Activated CD8-positive, alpha-beta memory T cell treated with anti-CD3 and anti-CD28 coated beads, Interleukin-2, amount 10 ng/mL, durations not matched to agents 7 days and 5 days (primary cell): Measurements from ENCODE around the gene USH2A. TPM values are rescaled to one million over a fixed set of nuclear protein-coding genes. Genes with fewer than 3 reads are reported as not detected.

Experiments
- ATAC-seq: fragments of 150-1000 bp; cut with Tn5 transposase; one replicate; pipeline ENCODE4 v1.10.0; 2021; ENCODE audit warnings: moderate library complexity
- CTCF ChIA-PET: fragments of 350-600 bp; sonication (Branson Sonifier 250); formaldehyde crosslinking; loops from one replicate; lab custom pipeline; 2021; ENCODE audit warnings: antibody characterized with exemption; lab: Charles Lee
- DNase-seq: peaks from one replicate; pipeline ENCODE4 v3.0.0-alpha.2; 2020
- H3K27ac Mint-ChIP-seq: one replicate; pipeline ENCODE4 v1.8.0; 2021; ENCODE audit warnings: mild to moderate bottlenecking, mixed read lengths
- H3K27me3 Mint-ChIP-seq: one replicate; pipeline ENCODE4 v1.8.0; 2021; ENCODE audit warnings: mixed read lengths
- H3K36me3 Mint-ChIP-seq: one replicate; pipeline ENCODE4 v1.8.0; 2021; ENCODE audit warnings: mild to moderate bottlenecking, mixed read lengths
- H3K4me1 Mint-ChIP-seq: one replicate; pipeline ENCODE4 v1.8.0; 2021; ENCODE audit warnings: mixed read lengths
- H3K4me3 Mint-ChIP-seq: one replicate; pipeline ENCODE4 v1.8.0; 2021; ENCODE audit warnings: mild to moderate bottlenecking, moderate library complexity, mixed read lengths
- H3K9me3 Mint-ChIP-seq: one replicate; pipeline ENCODE4 v1.8.0; 2022; ENCODE audit warnings: low read depth, mixed read lengths
- total RNA-seq, 2 experiments: library from RNA; stranded (reverse); gene quantifications; one replicate each; pipeline ENCODE4 v1.2.3, GENCODE V29; 2021

The USH2A gene
- total RNA-seq, 2 experiments from 2014 or later = not detected

GRCh38 chr1:216293683-216294082 lies 129.6 kb downstream of the USH2A start:
- H3K36me3 Mint-ChIP-seq = no peaks in the 10 kb centered on the region
- H3K27me3 Mint-ChIP-seq = no peaks in the 10 kb centered on the region
- DNase-seq (no peak), ATAC-seq (no peak)
- H3K9me3 Mint-ChIP-seq = peaks cover 4% of the 10 kb centered on the region
- no peak overlapping the region for H3K4me3 Mint-ChIP-seq
- H3K4me1 Mint-ChIP-seq = no peaks in the 10 kb centered on the region
- CTCF ChIA-PET = no interaction called here
- H3K27ac Mint-ChIP-seq = no peak overlapping the region

DNA sequence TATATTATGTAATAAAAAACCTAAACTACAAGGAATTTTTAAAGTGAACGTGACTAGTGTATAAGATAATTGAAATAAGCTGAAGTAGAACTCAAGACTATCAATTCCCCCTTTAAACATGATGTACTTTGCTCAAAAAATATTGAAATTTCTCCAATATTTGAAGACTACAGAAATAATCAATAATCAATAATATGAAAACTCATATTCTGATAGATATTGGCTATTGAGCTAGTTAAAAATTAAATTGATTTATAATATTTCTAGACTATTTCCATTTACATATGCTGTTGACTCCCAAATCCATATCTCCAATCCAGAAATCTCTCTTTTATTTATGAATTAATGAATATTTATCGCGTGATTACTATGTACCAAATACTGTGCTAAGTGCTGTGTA lies 133.2 kb downstream of the USH2A start:
- no peaks in the 10 kb centered on the region for H3K36me3 Mint-ChIP-seq
- H3K27me3 Mint-ChIP-seq = no peaks in the 10 kb centered on the region
- H3K27ac Mint-ChIP-seq = no peak overlapping the region
- peaks cover 10% of the 10 kb centered on the region for H3K9me3 Mint-ChIP-seq
- CTCF ChIA-PET = no interaction called here
- no peaks in the 10 kb centered on the region for H3K4me1 Mint-ChIP-seq
- no peak overlapping the region for H3K4me3 Mint-ChIP-seq
- DNase-seq (no peak), ATAC-seq (no peak)

DNA sequence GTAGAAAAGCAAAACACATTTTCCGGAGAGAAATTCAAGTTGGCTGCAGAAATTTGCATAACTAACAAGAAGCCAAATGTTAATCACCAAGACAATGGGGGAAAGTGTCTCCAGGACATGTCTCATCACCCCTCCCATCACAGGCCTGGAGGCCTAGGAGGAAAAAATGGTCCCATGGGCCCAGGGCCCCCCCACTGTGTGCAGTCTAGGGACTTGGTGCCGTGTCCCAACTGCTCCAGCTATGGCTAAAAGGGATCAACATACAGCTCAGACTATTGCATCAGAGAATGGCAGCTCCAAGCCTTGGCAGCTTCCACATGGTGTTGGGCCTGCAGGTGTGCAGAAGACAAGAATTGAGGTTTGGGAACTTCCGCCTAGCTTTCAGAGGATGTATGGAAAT lies 138.2 kb downstream of the USH2A start:
- no peak overlapping the region for H3K27ac Mint-ChIP-seq
- no peak overlapping the region for H3K4me3 Mint-ChIP-seq
- DNase-seq (no peak), ATAC-seq (no peak)
- H3K36me3 Mint-ChIP-seq = peaks cover 1% of the 10 kb centered on the region
- no peaks in the 10 kb centered on the region for H3K27me3 Mint-ChIP-seq
- peaks cover 20% of the 10 kb centered on the region for H3K9me3 Mint-ChIP-seq
- H3K4me1 Mint-ChIP-seq = no peaks in the 10 kb centered on the region
- CTCF ChIA-PET = no interaction called here

- Mint-ChIP-seq H3K9me3 (peaks cover 22% of the 10 kb centered on the region), H3K4me3 (no peak overlapping the region), H3K4me1 (no peaks in the 10 kb centered on the region), H3K27ac (no peak overlapping the region), H3K36me3 (peaks cover 1% of the 10 kb centered on the region), H3K27me3 (no peaks in the 10 kb centered on the region)
- ATAC-seq = no peak
- no peak for DNase-seq
- CTCF ChIA-PET = no interaction called here
Observed at GRCh38 chr1:216281757-216282156, 141.5 kb downstream of the USH2A start.

- ATAC-seq (no peak), DNase-seq (no peak)
- CTCF ChIA-PET = no interaction called here
- H3K27ac Mint-ChIP-seq = no peak overlapping the region
- no peak overlapping the region for H3K4me3 Mint-ChIP-seq
- no peaks in the 10 kb centered on the region for H3K27me3 Mint-ChIP-seq
- peaks cover 11% of the 10 kb centered on the region for H3K9me3 Mint-ChIP-seq
- H3K4me1 Mint-ChIP-seq = no peaks in the 10 kb centered on the region
- H3K36me3 Mint-ChIP-seq = no peaks in the 10 kb centered on the region
Observed at GRCh38 chr1:216270086-216270773, 153.0 kb downstream of the USH2A start.

DNA sequence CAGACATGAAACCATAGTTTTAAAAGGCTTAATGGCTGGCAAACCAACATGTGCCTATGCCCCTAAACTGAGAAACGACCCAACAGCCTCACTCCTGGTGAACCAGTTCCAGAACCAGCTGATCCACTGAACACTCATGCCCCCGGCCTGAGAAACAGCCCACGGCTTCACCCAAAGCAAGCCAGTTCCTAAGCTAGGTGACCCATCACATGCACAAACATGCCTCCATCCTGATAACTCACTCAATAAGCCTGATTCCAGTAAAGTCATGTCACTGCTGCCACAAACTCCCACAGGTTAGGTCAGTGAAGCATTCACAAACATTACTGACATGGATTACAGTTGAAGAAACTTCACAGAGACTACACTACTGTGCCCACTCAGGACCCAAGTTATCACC lies 161.6 kb downstream of the USH2A start:
- no peak for ATAC-seq
- Mint-ChIP-seq H3K27me3 (no peaks in the 10 kb centered on the region), H3K27ac (no peak overlapping the region)

DNA sequence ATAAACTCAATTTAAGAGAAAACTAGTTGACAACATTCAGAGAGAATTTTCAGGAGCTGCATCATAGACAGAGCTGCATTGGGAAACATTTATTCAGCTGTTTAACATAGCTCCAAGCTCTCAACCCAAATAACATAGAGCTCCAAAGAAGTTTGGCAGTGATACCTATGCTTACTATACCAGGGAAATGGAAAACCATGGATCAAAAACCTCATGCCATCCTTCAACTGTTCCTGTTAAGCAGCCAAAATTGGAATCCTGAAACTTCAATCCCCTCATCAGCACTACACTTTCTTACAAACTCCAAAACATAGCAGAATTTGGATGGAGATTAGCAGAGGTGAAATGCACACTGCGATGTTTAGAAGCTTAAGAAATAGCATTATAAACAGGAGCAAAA lies 164.4 kb downstream of the USH2A start:
- CTCF ChIA-PET = no interaction called here
- Mint-ChIP-seq H3K27ac (no peak overlapping the region), H3K36me3 (no peaks in the 10 kb centered on the region), H3K27me3 (no peaks in the 10 kb centered on the region), H3K9me3 (peaks cover 11% of the 10 kb centered on the region), H3K4me3 (no peak overlapping the region), H3K4me1 (no peaks in the 10 kb centered on the region)
- DNase-seq = no peak
- ATAC-seq = no peak

More for the DNA sequence above, 161.6 kb downstream of the USH2A start:
- CTCF ChIA-PET = no interaction called here
- H3K36me3 Mint-ChIP-seq = no peaks in the 10 kb centered on the region
- no peaks in the 10 kb centered on the region for H3K4me1 Mint-ChIP-seq
- no peak for DNase-seq
- peaks cover 13% of the 10 kb centered on the region for H3K9me3 Mint-ChIP-seq
- H3K4me3 Mint-ChIP-seq = no peak overlapping the region

GRCh38 chr1:216258386-216258785 lies 164.9 kb downstream of the USH2A start:
- H3K4me3 Mint-ChIP-seq = no peak overlapping the region
- no peaks in the 10 kb centered on the region for H3K4me1 Mint-ChIP-seq
- peaks cover 13% of the 10 kb centered on the region for H3K9me3 Mint-ChIP-seq
- no peak for ATAC-seq
- no peak for DNase-seq
- CTCF ChIA-PET = no interaction called here
- no peaks in the 10 kb centered on the region for H3K36me3 Mint-ChIP-seq
- H3K27ac Mint-ChIP-seq = no peak overlapping the region
- H3K27me3 Mint-ChIP-seq = no peaks in the 10 kb centered on the region

- H3K27me3 Mint-ChIP-seq = no peaks in the 10 kb centered on the region
- no peak overlapping the region for H3K4me3 Mint-ChIP-seq
- no peak overlapping the region for H3K27ac Mint-ChIP-seq
- DNase-seq (no peak), ATAC-seq (no peak)
- CTCF ChIA-PET = no interaction called here
- H3K36me3 Mint-ChIP-seq = no peaks in the 10 kb centered on the region
- peaks cover 9% of the 10 kb centered on the region for H3K9me3 Mint-ChIP-seq
- no peaks in the 10 kb centered on the region for H3K4me1 Mint-ChIP-seq
Observed at GRCh38 chr1:216250861-216251260, 172.4 kb downstream of the USH2A start.

- ATAC-seq = no peak
- CTCF ChIA-PET = no interaction called here
- Mint-ChIP-seq H3K9me3 (peaks cover 7% of the 10 kb centered on the region), H3K27me3 (no peaks in the 10 kb centered on the region), H3K27ac (no peak overlapping the region), H3K36me3 (no peaks in the 10 kb centered on the region), H3K4me1 (no peaks in the 10 kb centered on the region), H3K4me3 (no peak overlapping the region)
- DNase-seq = no peak
Observed at GRCh38 chr1:216248628-216249027, 174.6 kb downstream of the USH2A start.

GRCh38 chr1:216247937-216248336 lies 175.3 kb downstream of the USH2A start:
- DNase-seq = no peak
- CTCF ChIA-PET = no interaction called here
- H3K27ac Mint-ChIP-seq = no peak overlapping the region
- no peak for ATAC-seq
- no peaks in the 10 kb centered on the region for H3K27me3 Mint-ChIP-seq
- no peaks in the 10 kb centered on the region for H3K36me3 Mint-ChIP-seq
- H3K9me3 Mint-ChIP-seq = peaks cover 7% of the 10 kb centered on the region
- H3K4me3 Mint-ChIP-seq = no peak overlapping the region
- no peaks in the 10 kb centered on the region for H3K4me1 Mint-ChIP-seq

DNA sequence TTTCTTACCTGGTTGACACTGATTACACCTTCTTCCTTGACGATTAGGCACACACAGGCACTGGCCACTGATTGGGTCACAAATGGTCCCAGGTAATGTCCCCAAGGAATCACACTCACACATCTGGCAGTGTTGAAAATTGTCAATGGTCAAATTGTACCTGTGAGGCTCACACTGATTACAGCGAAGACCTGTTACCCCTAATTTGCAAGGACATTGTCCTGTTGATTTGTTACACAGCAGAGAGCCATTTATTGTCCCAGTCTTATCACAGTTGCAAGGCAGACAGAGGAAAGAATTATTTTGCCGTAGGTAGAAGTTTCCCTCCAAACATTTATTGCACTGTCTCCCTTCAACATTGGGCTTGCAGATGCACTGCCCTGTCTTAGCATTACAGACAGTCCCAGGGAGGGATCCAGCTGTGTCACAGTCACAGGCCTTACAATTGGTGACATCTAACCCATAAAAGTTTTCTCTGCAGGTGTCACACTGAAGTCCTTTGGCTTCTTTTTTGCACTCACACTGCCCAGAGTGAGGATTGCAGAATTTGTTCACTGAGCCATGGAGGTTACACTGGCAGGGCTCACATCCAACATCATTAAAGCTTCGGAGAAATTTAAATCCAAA lies 176.6 kb downstream of the USH2A start:
- no peaks in the 10 kb centered on the region for H3K4me1 Mint-ChIP-seq
- H3K27ac Mint-ChIP-seq = no peak overlapping the region
- no peak for ATAC-seq
- H3K36me3 Mint-ChIP-seq = no peaks in the 10 kb centered on the region
- peaks cover 9% of the 10 kb centered on the region for H3K9me3 Mint-ChIP-seq
- no peaks in the 10 kb centered on the region for H3K27me3 Mint-ChIP-seq
- no peak overlapping the region for H3K4me3 Mint-ChIP-seq
- no peak for DNase-seq
- CTCF ChIA-PET = no interaction called here

DNA sequence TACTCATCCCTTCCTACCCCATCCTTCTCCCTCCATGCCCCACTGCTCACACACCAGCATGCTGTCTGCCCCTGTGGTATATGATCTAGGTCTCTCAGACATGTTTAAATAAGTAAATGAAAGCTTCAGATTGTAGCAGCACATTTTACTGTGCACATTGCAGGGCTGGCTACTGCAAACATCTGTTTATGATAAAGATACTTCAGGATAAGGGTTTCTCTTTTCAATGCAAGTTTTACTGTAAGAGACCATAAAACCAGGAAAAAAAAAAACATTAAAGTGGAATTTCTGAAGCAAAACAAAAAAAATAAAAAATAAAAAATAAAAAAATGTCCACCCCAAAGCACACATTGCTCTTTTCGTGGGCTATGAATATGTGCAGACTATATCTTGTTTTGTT lies 184.4 kb downstream of the USH2A start:
- Mint-ChIP-seq H3K9me3 (peaks cover 5% of the 10 kb centered on the region), H3K4me3 (no peak overlapping the region), H3K27me3 (no peaks in the 10 kb centered on the region), H3K36me3 (no peaks in the 10 kb centered on the region), H3K4me1 (no peaks in the 10 kb centered on the region), H3K27ac (no peak overlapping the region)
- CTCF ChIA-PET = no interaction called here
- ATAC-seq (no peak), DNase-seq (no peak)

- Mint-ChIP-seq H3K4me3 (no peak overlapping the region), H3K27me3 (no peaks in the 10 kb centered on the region), H3K36me3 (no peaks in the 10 kb centered on the region), H3K27ac (no peak overlapping the region), H3K9me3 (peaks cover 8% of the 10 kb centered on the region), H3K4me1 (no peaks in the 10 kb centered on the region)
- no peak for ATAC-seq
- no peak for DNase-seq
- CTCF ChIA-PET = no interaction called here
Observed at GRCh38 chr1:216237927-216238542, 185.2 kb downstream of the USH2A start.
